ENCODE measurements around the gene C16orf96.

DNA sequence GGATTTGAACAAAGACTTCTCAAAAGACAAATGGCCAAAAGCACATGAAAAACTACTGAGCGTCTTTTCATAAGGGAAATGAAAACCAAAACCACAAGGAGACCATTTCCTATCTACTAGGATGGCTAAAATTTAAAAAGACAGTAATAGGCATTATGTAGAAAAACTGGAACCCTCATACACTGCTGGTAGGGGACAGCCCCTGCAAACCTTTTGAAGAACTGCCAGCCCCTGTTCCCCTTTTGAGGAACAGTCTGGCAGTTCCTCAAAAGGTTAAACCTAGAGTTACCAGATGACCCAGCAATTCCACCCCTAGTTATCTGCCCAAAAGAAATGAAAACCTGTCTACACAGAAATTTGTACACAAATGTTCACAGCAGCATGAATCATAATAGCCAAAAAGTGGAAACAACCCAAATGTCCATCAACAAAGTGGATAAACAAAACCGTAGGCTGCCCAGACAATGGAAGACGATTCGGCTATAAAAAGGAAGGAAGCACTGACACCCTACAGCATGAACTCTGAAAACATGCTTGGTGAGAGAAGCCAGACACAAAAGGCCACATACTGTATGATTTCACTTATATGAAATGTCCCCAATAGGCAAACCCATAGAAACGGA lies 40.4 kb upstream of the C16orf96 start:
- TF ChIP-seq, protein P1, sequence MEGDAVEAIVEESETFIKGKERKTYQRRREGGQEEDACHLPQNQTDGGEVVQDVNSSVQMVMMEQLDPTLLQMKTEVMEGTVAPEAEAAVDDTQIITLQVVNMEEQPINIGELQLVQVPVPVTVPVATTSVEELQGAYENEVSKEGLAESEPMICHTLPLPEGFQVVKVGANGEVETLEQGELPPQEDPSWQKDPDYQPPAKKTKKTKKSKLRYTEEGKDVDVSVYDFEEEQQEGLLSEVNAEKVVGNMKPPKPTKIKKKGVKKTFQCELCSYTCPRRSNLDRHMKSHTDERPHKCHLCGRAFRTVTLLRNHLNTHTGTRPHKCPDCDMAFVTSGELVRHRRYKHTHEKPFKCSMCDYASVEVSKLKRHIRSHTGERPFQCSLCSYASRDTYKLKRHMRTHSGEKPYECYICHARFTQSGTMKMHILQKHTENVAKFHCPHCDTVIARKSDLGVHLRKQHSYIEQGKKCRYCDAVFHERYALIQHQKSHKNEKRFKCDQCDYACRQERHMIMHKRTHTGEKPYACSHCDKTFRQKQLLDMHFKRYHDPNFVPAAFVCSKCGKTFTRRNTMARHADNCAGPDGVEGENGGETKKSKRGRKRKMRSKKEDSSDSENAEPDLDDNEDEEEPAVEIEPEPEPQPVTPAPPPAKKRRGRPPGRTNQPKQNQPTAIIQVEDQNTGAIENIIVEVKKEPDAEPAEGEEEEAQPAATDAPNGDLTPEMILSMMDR (conservative IDR thresholded peaks at IDR 0.05 in 1 of 2, IDR thresholded peaks at IDR 0.05 in 1 of 2; ENCODE audit: extremely low read depth in 1 of 2, insufficient read depth in 1 of 2, low read depth in 1 of 2, low read length in 2 of 2), result no peak
- no peak for TF ChIP-seq EZH2 (IDR thresholded peaks at IDR 0.05; ENCODE audit: borderline replicate concordance, low read length)

Measured in mammary epithelial cell (primary cell).